MM.1S (cell line): Measurements from ENCODE around the gene POLR1H.

Experiments
- CTCF ChIP-seq: fragments of 300-600 bp; sonication (generic); IDR thresholded peaks from 2 replicates; pipeline ENCODE4 v1.5.1; 2016; ENCODE audit warnings: antibody characterized with exemption, low read length, mixed read lengths
- EZH2 ChIP-seq: fragments of 300-600 bp; sonication (generic); optimal IDR thresholded peaks from 2 replicates; pipeline ENCODE3; 2017; ENCODE audit warnings: low read depth, mild to moderate bottlenecking, antibody characterized with exemption, low read length, mixed read lengths
- EZH2phosphoT487 ChIP-seq: fragments of 300-600 bp; sonication (generic); IDR thresholded peaks from 2 replicates; pipeline ENCODE4 v1.6.1; 2018; ENCODE audit warnings: antibody characterized with exemption, low read length

- TF ChIP-seq CTCF (no peak), EZH2 (no peak), EZH2phosphoT487 (no peak)
Observed at GRCh38 chr6:30062471-30063178, 1.6 kb downstream of the POLR1H start.
